Fibroblast of lung (primary cell): ENCODE data around the gene ANKRD6. TPM values are rescaled to one million over a fixed set of nuclear protein-coding genes. Genes with fewer than 3 reads are reported as not detected.
A peak's percentile ranks its signal among the peaks of the same experiment; 100 is the strongest.

Source experiments
- DNase-seq, 2 donors: peaks; one replicate each; pipeline versions ENCODE4 v3.0.0 to v3.0.0-alpha.2; 2010; ENCODE audit warnings: low read depth in 2 of 2
- H2AFZ ChIP-seq: 2 replicates; pipeline ENCODE4 v1.5.1; 2012; ENCODE audit warnings: low read length, control low read depth, inconsistent platforms
- H3K27ac ChIP-seq: 2 replicates; pipeline ENCODE4 v1.5.1; 2011; ENCODE audit warnings: low read length, control low read depth; ENCODE audit not compliant: insufficient read depth
- H3K27me3 ChIP-seq: 2 replicates; pipeline ENCODE4 v1.5.1; 2011; ENCODE audit warnings: mild to moderate bottlenecking, low read length; ENCODE audit not compliant: control insufficient read depth, insufficient read depth
- H3K36me3 ChIP-seq: 2 replicates; pipeline ENCODE4 v1.5.1; 2011; ENCODE audit warnings: low read length; ENCODE audit not compliant: control insufficient read depth, insufficient read depth
- H3K4me1 ChIP-seq: 2 replicates; pipeline ENCODE4 v1.5.1; 2011; ENCODE audit warnings: low read length; ENCODE audit not compliant: control insufficient read depth, insufficient read depth; ENCODE audit errors: extremely low read depth
- H3K4me2 ChIP-seq: 2 replicates; pipeline ENCODE4 v1.5.1; 2011; ENCODE audit warnings: low read length, control low read depth; ENCODE audit not compliant: insufficient read depth; ENCODE audit errors: extremely low read depth
- H3K4me3 ChIP-seq, 4 experiments: fragments of 200-600 bp in 1 of 4; sonication (generic) in 1 of 4; replicated peaks in 1 of 4; 2 replicates each; pipeline ENCODE4 v1.5.1; 2011 to 2016; ENCODE audit warnings: low read length in 4 of 4, low read depth in 3 of 4, mild to moderate bottlenecking in 3 of 4, control low read depth in 2 of 4, inconsistent platforms in 1 of 4, mixed read lengths in 1 of 4; ENCODE audit not compliant: insufficient read depth in 1 of 4; ENCODE audit errors: control extremely low read depth in 1 of 4
- H3K79me2 ChIP-seq: 2 replicates; pipeline ENCODE4 v1.5.1; 2012; ENCODE audit warnings: mild to moderate bottlenecking, low read length, inconsistent platforms; ENCODE audit not compliant: control insufficient read depth, insufficient read depth
- H3K9ac ChIP-seq: 2 replicates; pipeline ENCODE4 v1.5.1; 2011; ENCODE audit warnings: mild to moderate bottlenecking, low read length, control low read depth; ENCODE audit not compliant: insufficient read depth
- H3K9me3 ChIP-seq: 2 replicates; pipeline ENCODE4 v1.5.1; 2012; ENCODE audit warnings: low read depth, low read length; ENCODE audit not compliant: control insufficient read depth, insufficient read depth
- H4K20me1 ChIP-seq: 2 replicates; pipeline ENCODE4 v1.5.1; 2011; ENCODE audit warnings: low read length; ENCODE audit not compliant: control insufficient read depth, insufficient read depth; ENCODE audit errors: extremely low read depth
- EZH2 ChIP-seq: IDR thresholded peaks from 2 replicates; pipeline ENCODE4 v1.5.1; 2012; ENCODE audit warnings: low read length, control low read depth, mild to moderate bottlenecking; ENCODE audit errors: missing control alignments
- polyA plus RNA-seq, 2 donors: library from polyadenylated mRNA; depleted of rRNA in 1 of 2; stranded (reverse) in 1 of 2; unstranded in 1 of 2; fragments of >200 nt; gene quantifications; 2 replicates each; pipeline ENCODE4 v1.2.1, GENCODE V29; 2011 to 2012; ENCODE audit warnings: missing spikeins in 1 of 2
- total RNA-seq: library from RNA; depleted of rRNA; stranded (reverse); fragments of >200 nt; gene quantifications from 2 replicates; pipeline ENCODE4 v1.2.1, GENCODE V29; 2014
- TF ChIP-seq, protein P1 (sequence below), 2 donors: IDR thresholded peaks in 1 of 2; conservative IDR thresholded peaks in 1 of 2; 1 replicate in 1 of 2; 2 replicates in 1 of 2; pipeline ENCODE4 v1.5.1; 2011 to 2012; ENCODE audit warnings: low read length in 2 of 2, control low read depth in 1 of 2, inconsistent platforms in 1 of 2, low read depth in 1 of 2, mild to moderate bottlenecking in 1 of 2

ANKRD6 gene
- total and polyA plus RNA-seq, 2 donors (not counting 1 experiment from before 2014, with no cell fraction given): 0.39 to 2.3 TPM

DNA sequence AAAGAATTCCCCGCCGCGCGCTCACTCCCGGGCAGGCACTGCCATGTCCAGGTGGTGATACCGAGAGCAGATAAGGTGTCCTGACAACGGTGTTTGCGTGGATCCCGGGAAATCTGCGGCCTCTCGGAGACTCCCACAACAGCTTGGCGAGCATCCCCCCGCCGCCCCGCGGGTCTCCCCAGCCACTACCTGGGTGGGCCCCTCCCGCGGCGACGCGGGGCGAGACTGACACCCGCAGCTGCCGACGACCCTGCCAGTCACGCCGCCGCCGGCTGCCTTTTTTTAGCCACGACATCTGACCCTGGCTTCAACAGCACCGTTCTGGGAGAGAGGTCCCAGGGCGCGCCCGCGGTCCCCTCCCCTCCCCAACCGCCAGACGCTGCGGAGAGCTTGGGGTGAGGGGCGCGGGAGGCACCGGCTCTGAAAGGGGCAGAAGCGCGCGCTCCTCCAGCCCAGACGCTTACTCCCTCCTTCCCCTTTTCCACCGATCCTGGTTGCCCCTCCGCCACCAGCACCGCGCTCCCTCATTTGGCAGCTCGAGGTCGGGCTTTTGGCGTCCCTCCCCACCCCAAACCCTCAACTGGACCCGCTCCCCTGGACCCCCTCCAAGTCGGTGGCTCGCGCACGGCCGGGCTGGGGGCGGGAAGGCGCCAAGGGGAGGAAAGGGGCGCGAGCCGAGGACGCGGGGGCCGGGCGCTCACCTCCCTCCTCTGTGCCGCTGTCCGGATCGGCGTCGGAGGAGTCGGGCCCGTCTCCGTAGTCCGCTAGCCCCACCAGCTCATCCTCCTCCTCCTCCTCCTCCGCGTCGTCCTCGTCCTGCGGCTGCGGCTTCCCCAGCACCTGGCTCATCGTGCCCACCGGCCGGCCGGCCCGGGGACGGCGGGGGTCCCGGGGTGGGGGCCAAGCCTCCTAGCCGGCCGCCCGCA, 21.5 kb upstream of the ANKRD6 start:
- DNase-seq: no peak
- H3K9ac ChIP-seq: no peak overlapping the region

DNA sequence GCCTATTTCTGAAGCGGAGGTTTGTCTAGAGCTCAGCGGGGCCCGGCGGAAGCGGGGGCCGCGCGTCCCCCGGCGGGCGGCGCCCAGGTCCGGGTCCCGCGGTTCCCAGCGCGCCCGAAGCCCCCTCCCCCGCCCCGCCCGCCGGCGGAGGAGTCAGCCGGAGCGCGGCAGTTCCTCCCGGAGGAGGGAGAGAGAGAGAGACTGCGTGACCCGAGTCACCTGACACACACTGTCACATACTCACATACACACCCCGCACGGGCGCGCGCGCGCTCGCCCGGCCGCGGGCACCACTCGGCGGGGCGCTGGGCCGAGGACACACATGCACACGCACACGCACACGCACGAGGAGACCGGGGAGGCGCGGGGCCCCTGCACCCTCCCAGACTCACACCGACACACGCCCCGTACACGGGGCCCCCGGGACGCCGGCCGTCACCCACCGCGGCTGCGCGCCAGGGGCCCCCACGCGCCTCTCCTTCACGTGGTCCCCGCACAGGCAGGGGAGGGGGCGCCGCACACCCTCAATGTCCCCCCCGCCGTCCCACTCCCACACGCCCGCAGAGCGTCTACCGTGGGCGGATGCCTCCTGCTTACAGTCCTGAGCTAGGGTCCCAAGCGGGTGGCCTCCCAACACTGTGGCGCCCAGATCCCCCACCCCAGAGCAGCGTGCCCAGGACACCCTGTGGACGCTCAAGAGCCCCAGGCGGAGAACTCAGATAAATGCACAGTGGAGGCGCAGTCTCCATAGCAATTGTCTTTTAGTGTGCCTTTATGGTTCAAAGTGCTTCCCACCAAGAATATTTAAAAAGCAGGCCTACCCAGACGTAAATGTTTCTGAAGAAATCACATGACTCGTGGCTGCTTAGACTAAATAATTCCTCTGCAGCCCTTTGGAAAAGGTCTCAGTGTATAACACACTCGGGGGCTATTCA, 20.6 kb upstream of the ANKRD6 start, which contains the start of gene RRAGD:
RRAGD (minus strand) TSS at position 203 of the 935 bp plus-strand sequence. CDS start 280 bp downstream, outside the sequence.
- H3K27ac ChIP-seq: no peak within 1 kb of the TSS
- no peak within 1 kb of the TSS for H3K9ac ChIP-seq
- peak within 1 kb of the TSS; percentile 9 for H2AFZ ChIP-seq
- TF ChIP-seq EZH2: peak; percentile 63
- TF ChIP-seq, protein P1, sequence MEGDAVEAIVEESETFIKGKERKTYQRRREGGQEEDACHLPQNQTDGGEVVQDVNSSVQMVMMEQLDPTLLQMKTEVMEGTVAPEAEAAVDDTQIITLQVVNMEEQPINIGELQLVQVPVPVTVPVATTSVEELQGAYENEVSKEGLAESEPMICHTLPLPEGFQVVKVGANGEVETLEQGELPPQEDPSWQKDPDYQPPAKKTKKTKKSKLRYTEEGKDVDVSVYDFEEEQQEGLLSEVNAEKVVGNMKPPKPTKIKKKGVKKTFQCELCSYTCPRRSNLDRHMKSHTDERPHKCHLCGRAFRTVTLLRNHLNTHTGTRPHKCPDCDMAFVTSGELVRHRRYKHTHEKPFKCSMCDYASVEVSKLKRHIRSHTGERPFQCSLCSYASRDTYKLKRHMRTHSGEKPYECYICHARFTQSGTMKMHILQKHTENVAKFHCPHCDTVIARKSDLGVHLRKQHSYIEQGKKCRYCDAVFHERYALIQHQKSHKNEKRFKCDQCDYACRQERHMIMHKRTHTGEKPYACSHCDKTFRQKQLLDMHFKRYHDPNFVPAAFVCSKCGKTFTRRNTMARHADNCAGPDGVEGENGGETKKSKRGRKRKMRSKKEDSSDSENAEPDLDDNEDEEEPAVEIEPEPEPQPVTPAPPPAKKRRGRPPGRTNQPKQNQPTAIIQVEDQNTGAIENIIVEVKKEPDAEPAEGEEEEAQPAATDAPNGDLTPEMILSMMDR (conservative IDR thresholded peaks at IDR 0.05 in 1 of 2, IDR thresholded peaks at IDR 0.05 in 1 of 2; ENCODE audit: low read depth in 1 of 2, low read length in 2 of 2): no peak
- H3K4me3 ChIP-seq: peak within 1 kb of the TSS; percentile 21 to 52 (median 30)
- H3K27me3 ChIP-seq: peaks cover 33% of the 10 kb centered on the region
- no peaks in the 10 kb centered on the region for H3K36me3 ChIP-seq
- peak within 1 kb of the TSS; percentile 54 for H3K4me2 ChIP-seq
- no peaks in the 10 kb centered on the region for H3K9me3 ChIP-seq
- H3K79me2 ChIP-seq: no peaks in the 10 kb centered on the region
- H4K20me1 ChIP-seq: no peaks in the 10 kb centered on the region
- no peak for DNase-seq
- no peaks in the 10 kb centered on the region for H3K4me1 ChIP-seq

More for the DNA sequence above, 21.5 kb upstream of the ANKRD6 start:
- Histone ChIP-seq H3K79me2 (no peaks in the 10 kb centered on the region), H3K36me3 (no peaks in the 10 kb centered on the region), H2AFZ (peak overlapping the region; percentile 9), H3K27me3 (peaks cover 33% of the 10 kb centered on the region), H3K4me1 (no peaks in the 10 kb centered on the region), H3K4me3 (peak overlapping the region; percentile 11 to 52 (median 18)), H3K4me2 (peak overlapping the region; percentile 44), H3K9me3 (no peaks in the 10 kb centered on the region), H4K20me1 (no peaks in the 10 kb centered on the region), H3K27ac (no peak overlapping the region)
- TF ChIP-seq, protein P1 (conservative IDR thresholded peaks at IDR 0.05 in 1 of 2, IDR thresholded peaks at IDR 0.05 in 1 of 2; ENCODE audit: low read depth in 1 of 2, low read length in 2 of 2): no peak
- TF ChIP-seq EZH2: peak; percentile 84

DNA sequence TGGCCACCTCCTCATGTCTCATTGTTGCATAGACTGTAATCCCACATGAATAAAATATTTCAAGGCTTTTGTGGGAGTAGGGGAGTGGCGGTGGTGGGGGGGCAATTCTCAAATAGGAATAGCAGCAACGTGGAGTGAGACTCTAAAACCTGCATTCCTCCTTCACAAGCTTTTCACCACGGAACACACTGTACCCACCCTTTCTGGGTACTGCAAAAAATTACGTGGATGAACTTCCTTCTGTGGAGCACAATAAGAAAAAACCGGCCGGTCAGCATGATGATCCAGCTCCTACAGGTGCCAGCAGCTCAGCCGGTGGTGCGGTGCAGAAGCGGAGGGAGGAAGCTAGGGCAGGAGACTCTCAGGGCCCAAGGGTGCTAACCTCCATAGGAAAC, 19.9 kb upstream of the ANKRD6 start:
- Histone ChIP-seq H3K27ac (no peak overlapping the region), H3K4me1 (no peaks in the 10 kb centered on the region), H3K4me2 (no peak overlapping the region), H2AFZ (no peak overlapping the region), H3K27me3 (peaks cover 33% of the 10 kb centered on the region), H3K9ac (no peak overlapping the region), H3K9me3 (no peaks in the 10 kb centered on the region), H3K4me3 (peak overlapping the region in 1 of 4 experiments; percentile 52), H3K36me3 (no peaks in the 10 kb centered on the region), H4K20me1 (no peaks in the 10 kb centered on the region), H3K79me2 (no peaks in the 10 kb centered on the region)
- DNase-seq: no peak
- TF ChIP-seq, protein P1 (conservative IDR thresholded peaks at IDR 0.05 in 1 of 2, IDR thresholded peaks at IDR 0.05 in 1 of 2; ENCODE audit: low read depth in 1 of 2, low read length in 2 of 2): no peak
- TF ChIP-seq EZH2: no peak
